Glutamatergic neuron (in vitro differentiated cells): ENCODE measurements around the gene WDFY1. TPM values are rescaled to one million over a fixed set of nuclear protein-coding genes. Genes with fewer than 3 reads are reported as not detected.

Experiments
- DNase-seq: peaks from one replicate; pipeline ENCODE4 v3.0.0; 2022
- H3K27ac Mint-ChIP-seq: one replicate; pipeline ENCODE4 v1.8.0; 2020; ENCODE audit warnings: mild to moderate bottlenecking, mixed read lengths, inconsistent platforms; ENCODE audit not compliant: unreplicated experiment
- H3K27me3 Mint-ChIP-seq: one replicate; pipeline ENCODE4 v1.8.0; 2020; ENCODE audit warnings: mild to moderate bottlenecking, moderate library complexity, mixed read lengths, inconsistent platforms; ENCODE audit not compliant: unreplicated experiment
- H3K36me3 Mint-ChIP-seq: one replicate; pipeline ENCODE4 v1.8.0; 2020; ENCODE audit warnings: mild to moderate bottlenecking, mixed read lengths, inconsistent platforms; ENCODE audit not compliant: unreplicated experiment
- H3K4me1 Mint-ChIP-seq: one replicate; pipeline ENCODE4 v1.8.0; 2020; ENCODE audit warnings: mild to moderate bottlenecking, low read depth, mixed read lengths, inconsistent platforms; ENCODE audit not compliant: unreplicated experiment
- H3K4me3 Mint-ChIP-seq: one replicate; pipeline ENCODE4 v1.8.0; 2020; ENCODE audit warnings: mild to moderate bottlenecking, mixed read lengths, inconsistent platforms; ENCODE audit not compliant: unreplicated experiment
- H3K9me3 Mint-ChIP-seq: one replicate; pipeline ENCODE4 v1.8.0; 2020; ENCODE audit warnings: mild to moderate bottlenecking, moderate library complexity, mixed read lengths, inconsistent platforms; ENCODE audit not compliant: unreplicated experiment
- long read RNA-seq: library from polyadenylated mRNA; unstranded; transcript quantifications from one replicate; pipeline ENCODE4 v2.0.0, GENCODE V29; 2020; ENCODE audit not compliant: unreplicated experiment
- total RNA-seq: library from RNA; stranded (reverse); fragmentation: NEBNext Ultra II Directional; extraction: Animal tissue kit (Norgen Biotek cat#: 25700); gene quantifications from one replicate; pipeline ENCODE4 v1.2.1, GENCODE V29; 2021; ENCODE audit not compliant: unreplicated experiment
- TF ChIP-seq, protein P1 (sequence below): fragments of 200-600 bp; sonication (generic); IDR thresholded peaks from one replicate; pipeline ENCODE4 v1.5.0; 2021; ENCODE audit not compliant: partially characterized antibody, unreplicated experiment

WDFY1 gene, protein sequence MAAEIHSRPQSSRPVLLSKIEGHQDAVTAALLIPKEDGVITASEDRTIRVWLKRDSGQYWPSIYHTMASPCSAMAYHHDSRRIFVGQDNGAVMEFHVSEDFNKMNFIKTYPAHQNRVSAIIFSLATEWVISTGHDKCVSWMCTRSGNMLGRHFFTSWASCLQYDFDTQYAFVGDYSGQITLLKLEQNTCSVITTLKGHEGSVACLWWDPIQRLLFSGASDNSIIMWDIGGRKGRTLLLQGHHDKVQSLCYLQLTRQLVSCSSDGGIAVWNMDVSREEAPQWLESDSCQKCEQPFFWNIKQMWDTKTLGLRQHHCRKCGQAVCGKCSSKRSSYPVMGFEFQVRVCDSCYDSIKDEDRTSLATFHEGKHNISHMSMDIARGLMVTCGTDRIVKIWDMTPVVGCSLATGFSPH
- total RNA-seq: 33.0 TPM
- long read RNA-seq, full-length matches to known transcripts: 6 of 11 reads
- long read RNA-seq, partial matches to known transcripts: 1 of 11 reads
- long read RNA-seq, other reads (novel, unspliced or antisense): 4 of 11 reads

DNA sequence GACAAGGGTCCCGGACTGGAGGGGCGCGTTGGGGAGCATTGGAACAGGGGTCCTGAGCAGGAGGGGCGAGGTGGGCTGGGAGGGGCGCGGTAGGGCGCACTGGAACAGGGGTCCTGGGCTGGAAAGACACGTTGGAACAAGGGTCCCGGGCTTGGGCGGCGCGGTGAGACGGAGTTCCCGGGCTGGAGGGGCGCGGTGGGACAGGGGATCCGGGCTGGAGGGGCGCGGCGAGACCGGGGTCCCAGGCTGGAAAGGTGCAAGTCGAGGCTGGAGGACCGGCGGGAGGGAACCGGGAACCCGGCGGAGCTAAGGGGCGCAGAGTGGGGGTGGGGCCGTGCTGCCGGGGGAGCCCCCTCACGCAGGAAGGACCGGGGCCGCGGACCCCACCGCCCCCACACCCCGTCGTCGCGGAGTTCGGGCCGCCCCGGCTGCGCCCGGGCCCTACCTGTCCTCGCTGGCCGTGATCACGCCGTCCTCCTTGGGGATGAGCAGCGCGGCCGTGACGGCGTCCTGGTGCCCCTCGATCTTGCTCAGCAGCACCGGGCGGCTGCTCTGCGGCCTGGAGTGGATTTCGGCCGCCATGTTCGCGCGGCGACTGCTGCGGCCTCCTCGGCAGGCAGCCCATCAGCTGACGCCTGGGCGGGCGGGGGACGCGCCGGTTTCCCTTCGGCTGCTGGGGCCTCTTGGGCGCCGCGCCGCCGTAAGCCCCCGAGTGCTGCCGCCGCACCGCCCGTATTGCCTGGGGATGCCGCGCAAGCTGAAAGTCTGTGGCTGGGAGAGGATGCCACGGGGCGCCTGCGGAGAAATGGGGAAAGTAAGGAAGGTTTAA, at the start of gene WDFY1:
TSS of gene WDFY1 (minus strand) at position 633 of the 829 bp plus-strand sequence. CDS start at position 582, 51 bp downstream.
- Mint-ChIP-seq H3K4me3 (peak within 1 kb of the TSS; percentile 95), H3K36me3 (no peaks in the 10 kb centered on the region), H3K9me3 (peaks cover 9% of the 10 kb centered on the region), H3K27ac (peak within 1 kb of the TSS; percentile 79), H3K4me1 (peaks cover 15% of the 10 kb centered on the region), H3K27me3 (peaks cover 5% of the 10 kb centered on the region)
- peak; percentile 94 for DNase-seq
- TF ChIP-seq, protein P1, sequence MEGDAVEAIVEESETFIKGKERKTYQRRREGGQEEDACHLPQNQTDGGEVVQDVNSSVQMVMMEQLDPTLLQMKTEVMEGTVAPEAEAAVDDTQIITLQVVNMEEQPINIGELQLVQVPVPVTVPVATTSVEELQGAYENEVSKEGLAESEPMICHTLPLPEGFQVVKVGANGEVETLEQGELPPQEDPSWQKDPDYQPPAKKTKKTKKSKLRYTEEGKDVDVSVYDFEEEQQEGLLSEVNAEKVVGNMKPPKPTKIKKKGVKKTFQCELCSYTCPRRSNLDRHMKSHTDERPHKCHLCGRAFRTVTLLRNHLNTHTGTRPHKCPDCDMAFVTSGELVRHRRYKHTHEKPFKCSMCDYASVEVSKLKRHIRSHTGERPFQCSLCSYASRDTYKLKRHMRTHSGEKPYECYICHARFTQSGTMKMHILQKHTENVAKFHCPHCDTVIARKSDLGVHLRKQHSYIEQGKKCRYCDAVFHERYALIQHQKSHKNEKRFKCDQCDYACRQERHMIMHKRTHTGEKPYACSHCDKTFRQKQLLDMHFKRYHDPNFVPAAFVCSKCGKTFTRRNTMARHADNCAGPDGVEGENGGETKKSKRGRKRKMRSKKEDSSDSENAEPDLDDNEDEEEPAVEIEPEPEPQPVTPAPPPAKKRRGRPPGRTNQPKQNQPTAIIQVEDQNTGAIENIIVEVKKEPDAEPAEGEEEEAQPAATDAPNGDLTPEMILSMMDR: no peak

DNA sequence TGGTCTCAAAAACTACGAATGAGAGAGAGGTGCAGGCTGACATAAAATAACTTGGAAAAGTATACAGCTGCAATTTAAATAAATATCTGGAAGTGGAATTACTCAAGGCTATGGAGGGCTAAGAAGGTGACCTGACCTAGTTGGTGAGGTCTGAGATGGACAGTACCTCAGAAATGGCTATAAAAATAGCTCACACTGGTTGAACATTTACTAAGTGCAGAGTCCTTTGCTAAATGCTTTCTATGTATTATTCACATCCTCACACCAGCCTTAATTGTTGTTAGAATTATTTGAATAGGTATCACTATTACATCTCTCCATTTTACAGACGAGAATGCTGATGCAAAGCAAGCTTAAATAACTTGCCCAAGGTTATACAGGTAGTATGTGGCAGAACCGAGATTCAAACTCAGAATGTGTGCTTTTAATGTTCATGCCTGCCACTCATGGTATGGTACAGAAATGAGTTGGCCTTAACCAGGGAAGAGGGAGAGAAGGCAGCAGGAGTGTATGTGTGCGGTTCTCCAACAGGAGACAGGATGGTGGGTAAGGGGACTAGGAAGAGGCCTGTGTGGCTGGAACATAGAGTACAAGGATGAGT, 49.5 kb upstream of the WDFY1 start:
- H3K4me1 Mint-ChIP-seq: peaks cover 4% of the 10 kb centered on the region
- H3K27ac Mint-ChIP-seq: no peak overlapping the region
- peaks cover 2% of the 10 kb centered on the region for H3K9me3 Mint-ChIP-seq
- H3K27me3 Mint-ChIP-seq: peaks cover 2% of the 10 kb centered on the region
- H3K36me3 Mint-ChIP-seq: no peaks in the 10 kb centered on the region
- H3K4me3 Mint-ChIP-seq: no peak overlapping the region
- TF ChIP-seq, protein P1: no peak
- no peak for DNase-seq

DNA sequence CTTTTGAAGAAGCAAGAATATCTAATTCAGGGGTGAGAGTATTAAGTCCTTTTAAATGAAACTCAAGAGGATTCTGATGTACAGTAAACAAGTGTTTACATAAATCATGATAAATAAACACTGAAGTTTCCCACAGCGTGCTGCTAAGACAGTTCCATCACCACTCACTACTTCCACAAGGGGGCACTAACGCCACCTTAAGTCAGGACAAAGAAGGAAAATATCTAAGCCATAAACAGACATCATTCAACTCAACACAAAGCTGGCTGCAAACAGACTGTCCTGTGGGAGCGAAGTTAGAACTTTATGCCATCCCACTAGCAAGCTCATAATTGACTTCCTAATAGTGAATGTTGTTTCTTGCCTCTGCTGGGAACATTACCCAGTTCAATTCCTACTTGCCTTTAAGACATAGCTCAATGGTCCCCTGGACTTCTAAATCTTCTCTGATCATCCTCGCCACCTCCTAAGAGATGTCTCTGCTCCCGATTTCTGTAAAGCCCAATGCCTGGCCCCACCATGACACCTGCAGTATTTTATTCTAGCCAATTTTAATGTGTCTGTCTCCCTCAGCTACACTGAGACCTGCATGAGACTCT, 48.6 kb upstream of the WDFY1 start:
- peak; percentile 72 for DNase-seq
- Mint-ChIP-seq H3K36me3 (no peaks in the 10 kb centered on the region), H3K27me3 (peaks cover 2% of the 10 kb centered on the region), H3K27ac (no peak overlapping the region), H3K9me3 (peaks cover 2% of the 10 kb centered on the region), H3K4me3 (no peak overlapping the region), H3K4me1 (peaks cover 4% of the 10 kb centered on the region)
- TF ChIP-seq, protein P1: peak; percentile 82

DNA sequence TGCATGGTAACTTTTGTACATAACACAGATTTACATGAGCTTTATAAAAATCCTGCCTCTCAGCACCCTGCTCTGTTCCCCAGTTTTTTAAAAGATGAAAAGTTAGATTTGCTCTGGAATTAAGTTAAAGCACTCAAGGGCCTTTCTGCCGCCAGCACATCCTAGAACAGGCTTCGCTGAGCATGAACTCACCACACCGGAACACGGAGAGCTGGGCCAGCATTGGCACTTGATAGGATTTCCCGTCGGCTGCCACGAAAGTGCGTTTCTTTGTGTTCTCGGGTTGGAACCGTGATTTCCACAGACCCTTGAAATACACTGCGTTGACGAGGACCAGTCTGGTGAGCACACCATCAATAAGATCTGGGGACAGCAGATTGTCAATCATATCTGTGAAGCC, 46.5 kb upstream of the WDFY1 start:
- Mint-ChIP-seq H3K9me3 (no peaks in the 10 kb centered on the region), H3K4me1 (peaks cover 4% of the 10 kb centered on the region), H3K4me3 (no peak overlapping the region), H3K27ac (no peak overlapping the region), H3K36me3 (no peaks in the 10 kb centered on the region), H3K27me3 (peaks cover 2% of the 10 kb centered on the region)
- no peak for DNase-seq
- TF ChIP-seq, protein P1: no peak
